WTC11 (cell line): ENCODE measurements around the gene ALKBH1.

Source experiments
- AFF4 ChIP-seq: sonication (generic); formaldehyde crosslinking; IDR thresholded peaks from 2 replicates; pipeline ENCODE4 v1.8.1; 2023; ENCODE audit warnings: mild to moderate bottlenecking, missing genetic modification reagents, borderline replicate concordance
- CREB1 ChIP-seq: sonication (generic); formaldehyde crosslinking; IDR thresholded peaks from 2 replicates; pipeline ENCODE4 v1.8.0; 2023; ENCODE audit warnings: mild to moderate bottlenecking, missing genetic modification reagents
- CREM ChIP-seq: sonication (generic); formaldehyde crosslinking; IDR thresholded peaks from 2 replicates; pipeline ENCODE4 v1.8.1; 2022; ENCODE audit warnings: mild to moderate bottlenecking, missing genetic modification reagents, moderate library complexity
- GABPB1 ChIP-seq: sonication (generic); formaldehyde crosslinking; IDR thresholded peaks from 2 replicates; pipeline ENCODE4 v1.8.1; 2023; ENCODE audit warnings: mild to moderate bottlenecking, missing genetic modification reagents
- IRF1 ChIP-seq: sonication (generic); formaldehyde crosslinking; IDR thresholded peaks from 2 replicates; pipeline ENCODE4 v1.8.0; 2023; ENCODE audit warnings: missing genetic modification reagents
- NR2C2 ChIP-seq: sonication (generic); formaldehyde crosslinking; IDR thresholded peaks from 2 replicates; pipeline ENCODE4 v1.8.0; 2022; ENCODE audit warnings: mild to moderate bottlenecking, missing genetic modification reagents
- SMAD3 ChIP-seq: sonication (generic); formaldehyde crosslinking; IDR thresholded peaks from 2 replicates; pipeline ENCODE4 v1.8.0; 2022; ENCODE audit warnings: missing genetic modification reagents, mild to moderate bottlenecking, borderline replicate concordance
- SP1 ChIP-seq: sonication (generic); formaldehyde crosslinking; conservative IDR thresholded peaks from 2 replicates; pipeline ENCODE4 v1.8.1; 2022; ENCODE audit warnings: missing genetic modification reagents
- TEAD1 ChIP-seq: sonication (generic); formaldehyde crosslinking; IDR thresholded peaks from 2 replicates; pipeline ENCODE4 v1.8.0; 2022; ENCODE audit warnings: mild to moderate bottlenecking, missing genetic modification reagents
- ZNF423 ChIP-seq: fragments of 250-450 bp; sonication (Bioruptor Pico); IDR thresholded peaks from 2 replicates; pipeline ENCODE4 v2.1.2; 2022; ENCODE audit warnings: mild to moderate bottlenecking, moderate library complexity
- TF ChIP-seq, protein P1 (sequence below): fragments of 200-600 bp; IDR thresholded peaks from 2 replicates; pipeline ENCODE4 v1.8.0; 2022; ENCODE audit warnings: antibody characterized with exemption
- TF ChIP-seq, protein P2 (sequence below): sonication (generic); formaldehyde crosslinking; IDR thresholded peaks from 2 replicates; pipeline ENCODE4 v1.8.0; 2022; ENCODE audit warnings: mild to moderate bottlenecking, missing genetic modification reagents

- TF ChIP-seq IRF1 (CRISPR knock-in tag) (no peak), SP1 (CRISPR knock-in tag) (no peak), GABPB1 (CRISPR knock-in tag) (no peak), AFF4 (CRISPR knock-in tag) (no peak), SMAD3 (CRISPR knock-in tag) (no peak), CREM (CRISPR knock-in tag) (no peak), NR2C2 (CRISPR knock-in tag) (no peak), TEAD1 (no peak), CREB1 (CRISPR knock-in tag) (no peak), ZNF423 (CRISPR knock-in tag) (no peak)
- TF ChIP-seq, protein P1, sequence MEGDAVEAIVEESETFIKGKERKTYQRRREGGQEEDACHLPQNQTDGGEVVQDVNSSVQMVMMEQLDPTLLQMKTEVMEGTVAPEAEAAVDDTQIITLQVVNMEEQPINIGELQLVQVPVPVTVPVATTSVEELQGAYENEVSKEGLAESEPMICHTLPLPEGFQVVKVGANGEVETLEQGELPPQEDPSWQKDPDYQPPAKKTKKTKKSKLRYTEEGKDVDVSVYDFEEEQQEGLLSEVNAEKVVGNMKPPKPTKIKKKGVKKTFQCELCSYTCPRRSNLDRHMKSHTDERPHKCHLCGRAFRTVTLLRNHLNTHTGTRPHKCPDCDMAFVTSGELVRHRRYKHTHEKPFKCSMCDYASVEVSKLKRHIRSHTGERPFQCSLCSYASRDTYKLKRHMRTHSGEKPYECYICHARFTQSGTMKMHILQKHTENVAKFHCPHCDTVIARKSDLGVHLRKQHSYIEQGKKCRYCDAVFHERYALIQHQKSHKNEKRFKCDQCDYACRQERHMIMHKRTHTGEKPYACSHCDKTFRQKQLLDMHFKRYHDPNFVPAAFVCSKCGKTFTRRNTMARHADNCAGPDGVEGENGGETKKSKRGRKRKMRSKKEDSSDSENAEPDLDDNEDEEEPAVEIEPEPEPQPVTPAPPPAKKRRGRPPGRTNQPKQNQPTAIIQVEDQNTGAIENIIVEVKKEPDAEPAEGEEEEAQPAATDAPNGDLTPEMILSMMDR, result no peak
- TF ChIP-seq, protein P2, sequence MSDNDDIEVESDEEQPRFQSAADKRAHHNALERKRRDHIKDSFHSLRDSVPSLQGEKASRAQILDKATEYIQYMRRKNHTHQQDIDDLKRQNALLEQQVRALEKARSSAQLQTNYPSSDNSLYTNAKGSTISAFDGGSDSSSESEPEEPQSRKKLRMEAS (CRISPR knock-in tag), result no peak
These were observed 38.4 kb upstream of the ALKBH1 start for GRCh38 chr14:77746064-77746702.
